ENCODE results near the gene CLP1.
"Not testable (repeated sequence)": the region's sequence is repeated elsewhere in the genome, so short reads cannot be mapped to it uniquely, and the experiment has no call there.

CLP1 gene

DNA sequence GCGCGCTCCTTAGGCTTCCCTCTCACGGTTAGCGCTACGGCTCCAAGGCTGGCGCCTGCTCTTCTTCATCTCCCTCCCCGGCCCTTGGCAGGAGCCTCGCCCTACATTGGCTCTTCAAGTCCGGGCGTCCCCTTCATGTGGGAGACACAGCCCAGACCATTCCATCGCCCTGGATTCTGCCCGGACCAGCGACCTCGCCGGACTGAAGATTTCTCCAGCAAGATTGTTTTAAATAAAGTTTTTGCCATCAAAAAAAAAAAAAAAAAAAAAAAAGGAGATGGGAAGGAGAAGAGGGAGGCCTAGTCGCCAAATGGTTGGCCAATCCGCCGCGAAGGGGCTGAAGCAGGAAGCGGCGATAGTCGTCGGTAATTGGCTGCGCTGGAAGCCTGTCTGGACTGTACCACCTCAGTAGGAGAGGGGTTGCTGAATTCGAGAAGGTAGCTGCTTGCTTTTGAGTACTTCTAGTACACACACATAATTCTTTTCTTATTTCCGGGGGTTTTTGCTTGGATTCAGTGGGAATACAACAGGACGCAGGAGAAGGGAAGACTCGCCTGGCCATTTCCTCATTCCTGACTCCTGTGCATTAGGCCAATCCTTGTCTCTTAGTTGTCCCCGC is 9.7 kb downstream of the CLP1 start:
- peak; percentile 96 for DNase-seq

DNA sequence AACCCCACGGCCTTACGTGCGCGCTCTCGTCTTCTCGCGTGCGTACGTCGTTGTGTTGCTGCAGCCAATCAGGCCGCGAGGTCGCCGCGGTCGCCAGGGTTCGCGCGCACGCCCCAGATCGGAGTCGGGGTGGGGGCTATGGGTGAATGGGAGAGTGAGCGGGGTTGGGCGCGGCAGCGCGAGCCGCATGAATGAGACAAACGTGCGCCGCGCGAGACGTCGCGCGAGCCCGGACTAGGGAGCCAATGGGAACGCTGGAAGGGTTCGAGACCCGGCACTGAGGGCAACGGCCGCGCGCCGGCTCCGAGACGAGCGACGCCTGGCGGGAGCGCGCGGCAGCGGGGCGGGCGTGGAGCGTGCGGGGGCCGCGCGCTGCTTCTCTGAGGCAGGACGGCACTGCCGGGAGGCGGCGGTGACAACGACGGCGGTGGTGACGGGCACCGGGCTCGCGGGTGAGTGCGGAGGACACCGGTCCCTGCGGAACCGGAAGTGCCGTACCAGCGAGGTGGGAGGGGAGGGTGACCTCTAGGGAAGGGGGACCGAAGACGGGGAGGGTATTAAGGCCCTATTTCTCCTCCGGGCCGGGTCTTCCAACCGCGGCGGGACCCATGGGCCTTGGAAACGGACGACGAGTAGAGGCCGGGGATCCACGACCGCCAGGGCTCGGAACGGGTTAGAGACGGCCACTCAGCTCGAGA is 10.3 kb downstream of the CLP1 start, which contains the start of gene ZDHHC5:
Gene ZDHHC5, plus strand, starts transcription at position 379 of the 698 bp plus-strand sequence. CDS start 4,977 bp downstream, outside the sequence.
- DNase-seq = peak; percentile 96

GRCh38 chr11:57668434-57668782 is 10.8 kb downstream of the CLP1 start:
- peak; percentile 32 for DNase-seq

DNA sequence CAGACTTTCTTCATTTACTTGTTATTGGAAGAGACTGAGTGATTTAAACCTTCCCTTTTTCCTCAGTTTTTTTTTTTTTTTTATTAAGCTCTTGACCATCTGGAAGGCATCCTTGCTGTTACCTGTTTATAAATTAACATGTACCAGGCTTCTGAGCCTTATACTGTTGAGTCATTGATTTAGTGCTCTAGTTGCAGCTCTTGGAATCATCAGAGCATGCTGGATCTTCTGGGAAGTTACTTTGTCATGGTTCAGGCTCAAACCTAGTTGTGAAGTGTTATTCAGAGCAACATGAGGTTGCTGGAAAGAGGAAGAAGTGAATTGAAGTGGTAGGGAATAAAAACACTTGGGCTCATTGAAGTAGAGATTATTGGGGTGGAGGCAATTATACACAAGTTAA is 16.7 kb downstream of the CLP1 start:
- DNase-seq = no peak

GRCh38 chr11:57675176-57675941 is 17.8 kb downstream of the CLP1 start:
- DNase-seq = no peak

DNA sequence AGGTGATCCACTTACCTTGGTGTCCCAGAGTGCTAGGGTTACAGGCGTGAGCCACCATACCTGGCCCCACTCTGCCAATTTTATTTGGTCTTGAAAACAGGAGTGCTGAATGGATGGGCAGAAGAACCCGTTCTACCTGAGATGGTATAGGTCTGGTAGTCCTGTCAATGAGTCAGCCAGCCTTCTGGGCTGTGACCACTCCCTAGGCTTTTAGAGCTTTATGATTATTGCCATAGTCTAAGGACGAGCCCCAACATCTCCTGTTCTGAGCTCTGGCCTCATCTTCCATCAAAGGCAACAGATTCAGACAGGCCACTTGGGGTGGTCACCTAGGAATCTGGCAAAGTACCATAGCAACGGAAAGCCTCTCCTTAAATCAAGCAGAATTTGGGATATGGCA is 21.8 kb downstream of the CLP1 start:
- no peak for DNase-seq

- DNase-seq = no peak
Measured at GRCh38 chr11:57680552-57680874, 23.0 kb downstream of the CLP1 start.

DNA sequence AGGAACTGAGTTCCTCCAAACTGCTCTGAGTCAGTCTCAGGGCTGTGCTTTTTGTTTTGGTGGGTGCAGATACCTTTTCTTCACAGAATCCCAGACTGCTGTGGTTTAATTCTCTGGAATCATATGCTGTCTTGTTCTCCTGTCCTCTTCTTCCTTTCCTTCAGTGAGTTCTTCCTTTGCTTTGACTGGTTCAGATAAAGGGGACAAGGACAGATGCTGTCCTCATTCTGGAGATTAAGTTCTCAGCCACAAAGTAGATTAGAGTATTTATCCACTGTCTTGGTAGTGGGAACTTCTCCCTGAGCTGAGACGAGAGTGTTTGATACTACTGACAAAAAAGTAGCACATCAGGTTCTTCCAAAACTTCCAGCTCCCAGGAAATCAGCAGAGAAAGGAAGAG is 23.6 kb downstream of the CLP1 start:
- DNase-seq = no peak

DNA sequence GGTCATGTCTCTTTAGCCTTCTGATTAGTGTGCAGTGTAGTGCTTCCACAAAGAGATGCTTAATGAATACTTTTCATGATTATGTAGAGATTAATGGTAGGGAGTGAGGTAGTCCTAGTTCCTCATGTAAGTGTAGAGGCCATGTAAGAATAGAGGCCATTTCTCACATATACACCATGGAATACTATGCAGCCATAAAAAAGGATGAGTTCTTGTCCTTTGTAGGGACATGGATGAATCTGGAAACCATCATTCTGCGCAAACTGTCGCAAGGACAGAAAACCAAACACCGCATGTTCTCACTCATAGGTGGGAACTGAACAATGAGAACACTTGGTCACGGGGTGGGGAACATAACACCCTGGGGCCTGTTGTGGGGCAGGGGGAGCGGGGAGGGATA is 32.9 kb downstream of the CLP1 start:
- not testable (repeated sequence) for DNase-seq

GRCh38 chr11:57698843-57699365 is 41.3 kb downstream of the CLP1 start:
- no peak for DNase-seq

- DNase-seq = no peak
Measured at GRCh38 chr11:57699813-57700212, 42.3 kb downstream of the CLP1 start.

GRCh38 chr11:57700425-57700824 is 42.9 kb downstream of the CLP1 start:
- no peak for DNase-seq

- DNase-seq = no peak
Measured at GRCh38 chr11:57703341-57703740, 45.8 kb downstream of the CLP1 start.

DNA sequence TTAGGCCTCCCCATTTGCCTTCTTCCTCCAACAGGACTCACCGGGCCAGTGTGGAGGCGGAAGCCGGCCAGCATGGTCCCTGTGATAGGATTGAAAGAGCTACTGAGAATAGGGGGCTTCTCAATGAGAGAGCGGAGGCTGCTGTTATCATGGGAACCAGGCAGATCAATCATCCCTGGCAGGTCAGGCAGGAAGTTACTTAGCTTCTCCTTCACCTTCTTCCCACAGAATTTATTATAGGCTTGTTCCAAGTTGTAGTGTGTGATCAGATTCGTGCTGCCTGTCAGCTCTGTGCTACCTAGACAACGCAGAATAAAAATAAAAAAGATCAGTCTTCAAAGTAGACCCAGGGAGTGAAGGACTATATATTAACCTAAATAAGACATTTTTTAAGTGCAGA is 47.4 kb downstream of the CLP1 start:
- no peak for DNase-seq

DNA sequence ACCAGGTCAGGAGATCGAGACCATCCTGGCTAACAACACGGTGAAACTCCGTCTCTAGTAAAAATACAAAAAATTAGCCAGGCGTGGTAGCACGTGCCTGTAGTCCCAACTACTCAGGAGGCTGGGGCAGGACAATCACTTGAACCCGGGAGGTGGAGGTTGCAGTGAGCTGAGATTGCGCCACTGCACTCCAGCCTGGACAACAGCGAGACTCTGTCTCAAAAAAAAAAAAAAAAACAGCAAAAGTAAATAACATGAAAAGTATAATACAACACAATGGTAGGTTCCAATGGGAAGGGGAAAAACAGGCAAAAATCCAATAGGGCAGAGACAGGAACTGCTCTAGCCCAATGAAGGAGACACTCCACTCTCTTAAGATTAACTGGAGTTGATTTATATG is 47.9 kb downstream of the CLP1 start:
- not testable (repeated sequence) for DNase-seq

DNA sequence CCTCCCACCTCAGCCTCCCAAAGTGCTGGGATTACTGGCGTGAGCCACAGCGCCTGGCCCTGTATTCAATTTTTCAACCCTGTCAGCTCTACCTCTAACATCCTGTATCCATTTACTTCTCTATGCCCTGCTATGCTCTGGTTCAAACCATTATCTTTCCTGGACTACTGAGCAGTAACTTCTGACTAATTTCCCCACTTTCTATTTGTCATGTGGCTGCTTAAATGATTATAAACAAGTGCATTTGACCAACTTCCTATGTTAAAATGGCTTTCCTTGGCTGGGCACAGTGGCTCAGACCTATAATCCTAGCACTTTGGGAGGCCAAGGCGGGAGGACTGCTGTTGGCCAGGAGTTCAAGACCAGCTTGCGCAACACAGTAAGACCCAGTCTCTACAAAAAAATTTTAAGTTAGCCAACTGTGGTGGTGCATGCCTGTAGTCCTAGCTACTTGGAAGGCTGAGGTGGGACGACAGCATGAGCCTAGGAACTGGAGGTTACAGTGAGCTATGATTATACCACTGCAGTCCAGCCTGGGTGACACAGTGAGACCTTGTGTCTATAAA is 52.3 kb downstream of the CLP1 start:
- DNase-seq = no peak
